HG03521 (cell line): ENCODE data around the gene ASIC4.
A peak's percentile ranks its signal among the peaks of the same experiment; 100 is the strongest.

Source experiments
- ATAC-seq: cut with Tn5 transposase; IDR thresholded peaks from one replicate; pipeline ENCODE4 v1.9.1; 2021; ENCODE audit warnings: mild to moderate bottlenecking, moderate library complexity; ENCODE audit not compliant: unreplicated experiment

ASIC4 gene

DNA sequence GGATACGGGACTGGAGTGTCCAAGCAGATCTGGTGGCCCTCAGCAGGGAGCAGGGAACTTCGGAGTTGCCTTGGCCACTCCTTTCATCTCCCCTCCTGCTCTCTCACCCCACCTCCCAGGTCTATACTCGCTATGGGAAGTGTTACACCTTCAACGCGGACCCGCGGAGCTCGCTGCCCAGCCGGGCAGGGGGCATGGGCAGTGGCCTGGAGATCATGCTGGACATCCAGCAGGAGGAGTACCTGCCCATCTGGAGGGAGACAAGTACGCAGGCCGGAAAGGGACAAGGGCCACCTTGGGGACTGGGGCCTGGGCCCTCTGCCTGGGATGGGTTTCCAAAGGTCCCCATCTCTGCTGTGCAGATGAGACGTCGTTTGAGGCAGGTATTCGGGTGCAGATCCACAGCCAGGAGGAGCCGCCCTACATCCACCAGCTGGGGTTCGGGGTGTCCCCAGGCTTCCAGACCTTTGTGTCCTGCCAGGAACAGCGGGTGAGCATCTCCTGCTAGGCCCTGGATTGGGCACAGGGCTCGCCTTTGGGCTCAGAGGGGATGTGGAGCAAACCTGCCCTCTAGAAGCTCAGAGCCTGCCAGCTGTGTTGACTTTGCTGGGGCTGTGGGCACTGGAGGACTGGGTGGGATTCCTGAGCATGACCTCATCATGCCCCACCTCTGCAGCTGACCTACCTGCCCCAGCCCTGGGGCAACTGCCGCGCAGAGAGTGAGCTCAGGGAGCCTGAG is 17.5 kb downstream of the ASIC4 start:
- ATAC-seq = no peak

DNA sequence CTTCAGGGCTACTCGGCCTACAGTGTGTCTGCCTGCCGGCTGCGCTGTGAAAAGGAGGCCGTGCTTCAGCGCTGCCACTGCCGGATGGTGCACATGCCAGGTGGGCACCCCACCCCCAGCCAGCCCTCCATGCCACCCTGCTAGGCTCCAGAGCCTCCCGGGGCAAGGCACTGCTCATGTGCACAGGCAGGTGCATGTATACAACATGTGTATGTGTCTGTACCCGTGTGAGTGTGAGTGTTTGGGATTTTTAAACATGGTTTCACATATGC is 18.0 kb downstream of the ASIC4 start:
- ATAC-seq = no peak

DNA sequence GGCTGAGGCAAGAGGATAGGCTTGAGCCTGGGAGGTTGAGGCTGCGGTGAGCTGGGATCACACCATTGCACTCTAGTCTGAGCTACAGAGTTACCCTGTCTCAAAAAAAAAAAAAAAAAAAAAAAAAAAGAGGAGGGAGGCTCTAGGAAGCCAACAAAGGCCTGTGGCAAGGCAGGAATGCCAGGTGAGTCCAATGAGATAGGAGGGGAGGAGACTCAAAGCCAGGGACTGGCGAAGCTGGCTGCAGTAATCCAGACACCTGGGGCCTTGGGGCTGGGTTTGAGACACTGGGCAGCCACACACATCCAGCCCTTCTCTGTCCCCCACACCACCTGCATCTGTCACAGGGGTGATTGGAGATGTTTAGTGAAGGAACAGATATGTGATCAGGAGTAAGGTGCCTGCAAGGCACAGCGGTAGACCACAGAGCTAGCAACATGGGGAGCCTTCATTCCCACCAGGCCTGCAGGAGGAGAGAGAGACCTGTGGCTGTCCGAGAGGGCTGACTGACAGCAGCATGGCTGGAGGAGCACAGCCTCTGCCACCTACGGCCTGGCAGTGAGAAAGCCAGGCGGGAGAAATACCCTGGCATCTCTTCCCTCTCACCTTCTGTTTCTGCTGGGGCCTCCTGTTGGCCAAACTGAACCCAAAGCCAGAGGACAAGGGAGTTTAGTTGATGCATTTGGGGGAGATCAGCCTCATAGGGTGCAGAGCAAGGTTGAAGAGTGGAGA is 19.8 kb downstream of the ASIC4 start:
- no peak for ATAC-seq

DNA sequence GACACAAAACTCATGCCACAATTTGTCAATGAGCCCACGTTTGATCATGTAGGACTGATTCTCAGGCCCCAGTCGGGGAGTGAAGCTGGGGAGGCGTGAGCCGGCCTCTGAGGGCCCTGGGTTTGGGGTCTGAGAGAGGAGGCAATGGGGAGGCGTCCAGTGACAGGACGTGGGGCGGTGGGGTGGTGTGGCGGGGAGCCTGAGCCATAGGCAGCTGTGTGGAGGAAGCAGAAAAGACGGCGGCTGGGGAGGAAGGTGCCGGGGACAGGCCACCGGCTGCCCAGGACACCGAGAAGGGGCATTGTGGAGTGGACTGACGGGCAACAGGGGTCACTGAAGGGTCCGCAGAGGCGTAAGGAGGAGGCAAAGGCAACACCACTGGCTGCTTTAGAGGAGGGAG is 22.1 kb downstream of the ASIC4 start:
- ATAC-seq = no peak

DNA sequence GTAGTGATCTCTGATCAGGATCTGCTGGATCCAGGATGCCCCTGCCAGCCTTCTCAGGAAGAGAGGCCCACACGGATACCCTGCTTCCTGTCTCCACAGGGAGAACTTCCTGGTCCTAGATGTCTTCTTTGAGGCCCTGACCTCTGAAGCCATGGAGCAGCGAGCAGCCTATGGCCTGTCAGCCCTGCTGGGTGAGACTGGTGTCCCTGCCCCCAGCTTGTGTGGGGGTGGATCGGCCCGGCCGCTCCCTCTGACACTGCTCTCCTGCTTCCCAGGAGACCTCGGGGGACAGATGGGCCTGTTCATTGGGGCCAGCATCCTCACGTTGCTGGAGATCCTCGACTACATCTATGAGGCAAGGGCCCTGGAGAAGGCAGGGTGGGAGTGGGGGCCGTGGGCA is 22.7 kb downstream of the ASIC4 start:
- no peak for ATAC-seq

DNA sequence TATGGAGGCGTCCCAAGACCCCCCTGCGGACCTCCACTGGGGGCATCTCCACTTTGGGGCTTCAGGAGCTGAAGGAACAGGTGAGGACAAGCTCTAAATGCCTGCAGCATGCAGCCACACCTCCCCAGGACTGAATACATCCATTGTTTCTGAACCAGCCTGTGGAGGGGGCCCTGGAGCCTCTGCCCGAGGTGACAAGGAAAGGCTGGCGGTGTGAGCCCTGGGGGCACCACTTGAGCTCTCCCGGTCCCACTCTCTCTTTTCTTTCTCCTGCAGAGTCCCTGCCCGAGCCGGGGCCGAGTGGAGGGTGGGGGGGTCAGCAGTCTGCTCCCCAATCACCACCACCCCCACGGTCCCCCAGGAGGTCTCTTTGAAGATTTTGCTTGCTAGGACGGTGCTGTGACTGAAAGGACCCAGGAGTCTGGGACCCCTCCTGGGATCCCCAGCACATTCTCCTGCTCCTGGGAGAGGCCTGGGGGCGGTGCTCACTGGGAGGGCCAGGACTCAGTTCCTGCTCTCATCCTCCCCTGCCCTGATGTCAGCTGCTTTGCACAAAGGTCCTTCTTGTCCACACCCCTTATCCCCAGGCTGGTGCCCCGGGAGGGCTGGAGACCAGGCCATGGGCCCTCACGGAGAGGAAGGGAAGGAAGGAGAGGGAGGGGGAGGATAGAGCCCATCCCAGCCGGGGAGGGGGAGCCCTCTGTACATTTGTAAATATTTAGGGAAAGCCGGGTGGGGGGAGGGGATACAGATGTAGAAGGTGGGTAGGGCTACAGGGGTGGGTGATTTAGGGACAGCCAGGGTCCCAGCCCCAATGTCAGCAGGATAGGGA is 23.6 kb downstream of the ASIC4 start:
- ATAC-seq = no peak

DNA sequence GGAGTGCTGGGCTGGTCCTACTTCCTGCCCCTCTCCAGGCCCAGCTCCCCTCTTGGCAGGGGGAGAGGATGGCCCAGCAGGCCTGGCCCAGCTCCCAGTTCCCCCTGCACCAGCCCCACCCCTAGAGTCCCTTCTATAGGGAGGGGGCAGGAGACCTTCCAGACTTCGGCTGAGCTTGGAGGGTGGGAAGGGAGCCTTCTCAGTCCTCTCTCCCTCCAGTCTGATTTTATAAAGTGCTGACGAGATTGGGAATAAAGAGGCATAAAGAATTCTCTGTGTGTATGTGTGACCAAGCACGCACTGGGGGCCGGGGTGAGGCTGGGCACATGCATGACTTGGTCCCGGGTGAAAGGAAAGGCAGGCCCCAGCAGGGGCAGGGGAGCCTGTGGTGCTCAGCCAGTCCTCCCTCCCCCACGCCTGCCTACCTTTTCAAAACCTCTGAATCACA is 24.2 kb downstream of the ASIC4 start:
- ATAC-seq = no peak

DNA sequence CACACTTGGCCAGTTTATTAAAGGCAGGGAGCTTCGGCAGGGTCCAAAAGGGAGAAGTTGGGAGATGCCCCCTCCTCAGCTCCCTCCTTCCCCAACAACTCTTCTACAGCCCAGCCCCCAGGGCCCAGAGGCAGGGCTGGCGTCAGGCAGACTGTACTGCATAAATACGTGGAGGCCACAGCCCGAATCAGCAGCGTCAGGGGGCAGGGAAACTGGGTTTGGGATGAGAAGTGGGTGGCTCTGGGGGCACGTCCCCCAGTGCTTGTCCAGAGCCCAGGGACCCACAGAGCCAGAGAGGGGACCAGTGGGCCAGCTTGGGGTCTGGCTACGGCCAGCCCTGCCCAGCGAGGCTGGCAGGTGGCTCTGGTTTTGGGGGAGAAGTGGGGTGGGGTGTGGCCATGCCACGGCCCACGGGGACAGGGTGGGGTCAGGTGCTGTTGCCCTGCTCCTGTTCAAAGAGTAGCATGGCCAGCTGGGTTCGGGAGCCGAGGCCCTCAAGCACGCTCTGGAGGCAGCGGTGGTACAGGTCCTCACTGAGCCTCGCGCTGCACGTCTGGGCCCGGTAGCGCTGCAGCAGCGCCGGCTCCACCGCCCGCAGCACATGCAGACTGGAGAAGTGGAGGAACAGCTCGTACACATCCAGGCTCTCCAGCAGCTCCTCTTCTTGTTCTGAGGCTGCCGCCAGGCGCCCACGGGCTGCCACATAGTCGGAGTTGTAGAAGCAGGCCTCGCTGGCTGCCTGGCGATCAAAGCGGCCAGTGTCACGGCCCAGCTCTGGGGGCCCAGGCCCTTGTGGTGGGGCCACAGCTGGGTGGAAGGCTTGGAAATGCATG is 24.9 kb downstream of the ASIC4 start:
- no peak for ATAC-seq

DNA sequence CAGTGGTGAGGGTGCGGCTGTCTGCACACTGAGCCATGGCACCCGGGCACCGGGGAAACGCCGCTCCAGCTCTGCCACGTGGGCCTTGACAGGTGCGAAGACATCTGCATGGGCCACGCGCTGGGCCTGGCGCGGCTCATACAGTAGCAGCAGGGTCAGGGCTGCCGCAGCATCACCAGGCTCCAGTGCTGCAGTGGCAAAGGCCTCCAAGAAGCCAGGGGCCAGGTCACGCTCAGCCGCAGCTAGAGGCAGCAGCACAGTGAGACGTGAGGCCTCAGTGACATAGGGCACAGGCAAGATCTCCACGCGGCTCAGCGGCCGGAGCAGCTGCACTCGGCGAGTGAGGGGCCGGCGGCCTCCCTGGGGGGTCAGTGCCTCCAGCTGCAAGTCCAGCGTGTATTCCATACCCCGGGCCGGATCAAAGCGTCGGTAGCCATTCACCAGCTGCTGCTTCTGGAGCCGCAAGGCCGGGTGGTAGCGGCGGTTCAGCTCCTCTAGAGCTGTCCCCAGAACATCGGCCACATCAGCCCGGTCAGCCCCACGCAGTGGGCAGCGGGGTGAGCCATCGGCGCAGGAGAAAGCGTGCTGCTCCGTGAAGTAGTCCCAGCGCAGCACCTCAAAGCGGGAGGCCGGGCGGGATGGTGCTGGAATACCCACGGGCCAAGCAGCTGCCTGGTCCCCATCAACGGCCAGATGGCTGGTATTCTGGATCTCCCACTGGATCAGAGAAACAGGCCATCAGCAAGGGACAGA is 25.8 kb downstream of the ASIC4 start:
- ATAC-seq = no peak

DNA sequence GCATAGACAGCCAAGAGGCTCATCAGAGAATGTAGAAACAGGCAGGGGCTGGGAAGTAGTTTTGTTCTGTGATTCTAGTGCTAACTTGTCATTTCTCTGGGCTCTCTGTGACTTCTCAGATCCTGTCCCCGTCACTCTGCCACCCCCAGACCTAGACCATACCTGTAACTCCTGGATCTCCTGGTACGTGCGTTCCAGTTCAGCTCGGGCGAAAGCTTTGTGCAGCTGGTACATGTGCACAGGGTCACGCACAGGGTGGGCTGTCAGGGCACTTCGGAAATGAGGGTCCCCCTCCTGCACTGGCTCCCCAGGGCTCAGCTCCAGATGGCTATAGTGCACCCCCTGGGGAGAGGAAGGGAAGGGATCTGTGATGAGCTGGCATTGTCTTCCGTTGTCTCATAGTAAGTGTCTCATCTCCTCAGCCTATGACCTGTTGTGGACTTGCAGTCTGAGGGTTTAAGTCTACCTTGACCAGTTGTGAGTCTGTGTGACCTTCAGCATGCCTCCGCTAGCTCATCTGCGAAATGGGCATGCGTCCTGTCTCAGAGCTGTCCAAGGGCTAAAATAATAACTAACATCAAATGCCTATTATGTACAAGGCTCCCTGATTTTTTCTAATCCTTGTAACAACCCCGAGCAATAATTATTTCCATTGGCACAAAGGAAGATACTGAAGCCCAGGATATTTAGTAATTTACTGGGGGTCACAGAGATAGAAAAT is 26.7 kb downstream of the ASIC4 start:
- no peak for ATAC-seq

DNA sequence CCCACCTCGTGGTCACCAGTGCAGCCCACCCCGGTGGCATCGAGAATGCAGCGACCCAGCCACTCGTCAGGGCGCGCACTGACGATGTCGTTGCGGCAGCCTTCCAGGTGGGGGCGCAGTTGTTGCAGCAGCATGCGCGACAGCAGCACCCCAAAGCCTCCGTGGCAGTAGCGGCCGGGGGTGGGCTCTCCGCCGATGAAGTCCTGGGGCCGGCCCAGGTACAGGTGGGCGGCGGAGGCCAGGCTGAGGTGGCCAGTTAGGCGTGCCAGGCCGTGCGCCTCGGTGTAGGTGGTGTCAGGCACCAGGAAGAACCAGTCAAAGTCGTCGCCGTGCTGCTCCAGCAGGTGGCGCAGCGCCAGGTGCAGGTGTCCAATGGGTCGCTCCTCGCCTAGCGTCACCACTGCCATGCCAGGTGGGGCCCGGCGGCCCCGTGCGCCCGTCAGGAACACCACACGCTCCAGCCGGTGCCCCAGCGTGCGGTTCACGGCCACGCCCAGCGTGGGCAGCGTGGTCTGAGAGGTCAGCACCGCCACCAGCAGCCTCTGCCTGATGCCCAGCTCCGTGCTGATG is 27.4 kb downstream of the ASIC4 start:
- ATAC-seq = peak; percentile 29

DNA sequence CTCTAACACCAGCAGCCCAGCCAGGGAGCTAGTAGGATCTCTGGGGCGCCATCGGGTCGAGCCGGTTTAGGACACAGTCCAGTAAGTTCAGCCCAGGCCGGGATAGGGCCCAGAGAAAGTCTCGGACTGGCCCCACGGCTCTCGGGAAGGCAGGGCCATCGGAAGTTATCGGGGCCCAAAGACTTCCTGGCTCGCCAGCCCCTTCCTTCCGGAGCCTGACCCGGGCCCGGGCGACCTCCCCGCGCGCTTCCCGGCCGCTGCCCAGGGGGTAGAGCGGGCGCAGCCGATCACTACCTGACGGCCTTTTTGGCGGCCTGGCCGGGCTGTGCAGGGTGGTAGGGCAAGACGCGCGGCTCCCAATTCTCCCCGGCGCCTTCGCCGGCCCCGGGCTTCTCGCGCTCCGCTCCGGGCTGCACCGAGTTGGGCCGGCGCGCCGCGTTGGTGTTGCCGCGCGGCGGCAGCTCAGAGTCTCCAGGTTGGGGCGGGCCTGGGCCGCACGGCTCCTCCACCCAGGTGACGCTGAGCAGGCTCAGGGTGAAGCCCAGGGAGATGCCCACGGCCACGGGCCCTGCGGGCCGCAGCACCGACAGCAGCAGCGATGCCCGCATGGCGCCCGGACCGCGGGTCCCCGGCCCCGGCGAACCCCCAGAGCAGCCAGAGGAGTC is 28.8 kb downstream of the ASIC4 start:
- ATAC-seq = peak; percentile 32

DNA sequence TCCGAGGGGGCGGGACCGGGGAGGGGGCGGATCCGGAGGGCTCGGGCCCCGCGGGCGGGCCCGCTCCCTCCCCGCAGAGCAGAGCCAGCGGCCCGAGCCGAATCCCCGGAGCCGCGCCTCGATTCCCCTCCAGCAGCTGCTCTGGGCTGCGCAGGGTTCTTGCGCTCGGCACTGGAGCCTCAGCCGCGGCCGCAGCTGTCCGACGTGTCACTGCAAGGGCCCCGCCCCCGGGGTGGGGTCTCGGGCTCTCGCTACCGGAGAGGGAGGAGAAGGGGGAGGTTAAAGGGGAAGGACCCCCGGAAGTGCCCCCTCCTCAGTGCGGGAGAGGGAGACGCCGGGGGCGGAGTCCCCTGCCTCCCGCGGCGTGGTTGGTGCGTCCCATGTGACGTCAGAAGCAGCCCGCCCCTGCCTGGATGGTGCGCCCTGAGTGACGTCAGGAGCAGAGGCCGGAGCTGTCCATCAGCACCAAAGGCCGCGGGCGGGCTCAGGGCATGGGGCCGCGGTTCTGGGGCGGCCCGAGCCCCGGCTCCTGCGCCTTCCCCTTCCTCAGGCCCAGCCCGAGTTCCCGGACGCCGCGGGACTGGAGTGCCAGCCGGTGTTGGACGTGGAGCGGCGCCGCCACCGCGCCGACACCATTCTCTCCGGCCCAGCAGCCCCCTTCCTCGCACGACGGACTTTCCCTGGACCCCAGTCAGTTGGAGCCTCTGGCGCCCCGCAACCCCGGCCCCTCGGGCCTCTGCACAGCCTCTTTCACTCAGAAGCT is 29.5 kb downstream of the ASIC4 start, which contains the start of the genes CHPF and TMEM198:
Gene CHPF, minus strand, starts transcription at position 214 of the 763 bp plus-strand sequence. CDS start 271 bp downstream, outside the sequence.
Gene TMEM198, plus strand, starts transcription at position 433 of the 763 bp plus-strand sequence. CDS start 700 bp downstream, outside the sequence.
- ATAC-seq = peak; percentile 77

DNA sequence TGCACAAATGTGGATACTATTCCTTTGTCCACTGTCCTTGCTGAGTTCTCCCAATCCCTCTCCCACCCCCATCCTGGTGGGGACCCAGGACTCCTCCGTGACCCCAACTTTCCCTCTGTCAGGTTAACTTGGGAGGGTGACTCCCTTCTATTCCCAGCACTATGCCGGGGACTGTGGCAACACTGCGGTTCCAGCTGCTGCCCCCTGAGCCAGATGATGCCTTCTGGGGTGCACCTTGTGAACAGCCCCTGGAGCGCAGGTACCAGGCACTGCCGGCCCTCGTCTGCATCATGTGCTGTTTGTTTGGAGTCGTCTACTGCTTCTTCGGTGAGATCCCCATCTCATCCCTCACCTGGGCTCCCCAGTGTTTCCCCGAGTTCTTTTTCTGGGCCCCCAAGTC is 30.3 kb downstream of the ASIC4 start:
- ATAC-seq = no peak

DNA sequence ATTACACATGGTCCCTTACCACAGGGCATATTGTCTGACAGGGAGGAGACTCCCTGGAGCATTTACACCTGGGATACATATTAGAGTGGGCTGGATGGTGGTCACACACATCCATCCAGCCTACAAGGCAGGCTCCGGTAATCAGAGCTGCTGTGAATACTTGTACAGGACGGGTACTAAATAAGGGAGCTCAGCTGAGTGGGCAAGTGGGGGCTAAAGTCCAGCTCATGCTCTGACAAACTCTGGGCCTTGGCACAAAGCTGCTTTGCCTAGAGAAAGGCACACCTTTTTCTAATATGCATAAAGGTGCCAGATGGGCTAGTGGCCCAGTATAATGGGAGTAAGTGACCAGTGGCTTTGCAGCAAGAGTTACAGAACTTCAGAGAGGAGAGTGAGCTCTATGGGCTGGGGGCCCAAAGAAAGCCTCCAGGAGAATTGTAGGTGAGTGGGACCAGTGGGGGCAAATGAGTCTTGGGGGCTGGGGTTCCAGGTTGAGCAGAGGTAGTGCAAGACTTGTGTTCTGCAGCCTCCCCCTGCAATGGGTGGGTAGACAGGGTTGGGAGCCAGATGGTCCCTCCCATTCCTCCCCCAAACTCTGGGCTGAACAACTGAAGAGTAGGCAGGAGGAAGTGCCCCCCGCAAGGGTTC is 31.1 kb downstream of the ASIC4 start:
- ATAC-seq = no peak

DNA sequence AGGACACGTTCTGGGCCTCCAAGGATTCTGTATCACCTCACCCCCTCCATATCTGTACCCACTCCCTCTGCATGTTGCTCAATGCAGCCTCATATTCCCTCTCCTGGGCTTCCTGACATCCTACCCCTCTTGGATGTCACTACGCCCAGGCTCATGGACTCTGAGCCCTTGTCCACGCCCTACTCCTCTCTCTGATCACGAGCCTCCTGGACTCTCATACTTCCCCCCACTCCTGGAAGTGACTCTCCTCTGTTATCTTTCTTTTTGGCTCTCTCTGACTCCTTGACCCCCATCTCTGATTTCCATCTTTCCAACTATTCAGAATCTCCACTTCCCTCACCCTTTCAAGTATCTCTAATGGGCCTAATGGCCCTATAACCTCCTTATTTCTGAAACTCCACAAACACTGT is 31.7 kb downstream of the ASIC4 start:
- no peak for ATAC-seq

DNA sequence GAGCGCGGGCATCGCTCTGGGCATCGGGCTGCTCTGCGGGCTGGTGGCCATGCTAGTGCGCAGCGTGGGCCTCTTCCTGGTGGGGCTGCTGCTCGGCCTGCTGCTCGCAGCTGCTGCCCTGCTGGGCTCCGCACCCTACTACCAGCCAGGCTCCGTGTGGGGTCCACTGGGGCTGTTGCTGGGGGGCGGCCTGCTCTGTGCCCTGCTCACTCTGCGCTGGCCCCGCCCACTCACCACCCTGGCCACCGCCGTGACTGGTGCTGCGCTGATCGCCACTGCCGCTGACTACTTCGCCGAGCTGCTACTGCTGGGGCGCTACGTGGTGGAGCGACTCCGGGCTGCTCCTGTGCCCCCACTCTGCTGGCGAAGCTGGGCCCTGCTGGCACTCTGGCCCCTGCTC is 33.3 kb downstream of the ASIC4 start:
- ATAC-seq = no peak
